ENCODE data around the gene MLIP. TPM values are rescaled to one million over a fixed set of nuclear protein-coding genes. Genes with fewer than 3 reads are reported as not detected.

MLIP gene
- total RNA-seq, 3 donors from 2014 or later (not counting 1 experiment from before 2014, with no cell fraction given), result not detected

DNA sequence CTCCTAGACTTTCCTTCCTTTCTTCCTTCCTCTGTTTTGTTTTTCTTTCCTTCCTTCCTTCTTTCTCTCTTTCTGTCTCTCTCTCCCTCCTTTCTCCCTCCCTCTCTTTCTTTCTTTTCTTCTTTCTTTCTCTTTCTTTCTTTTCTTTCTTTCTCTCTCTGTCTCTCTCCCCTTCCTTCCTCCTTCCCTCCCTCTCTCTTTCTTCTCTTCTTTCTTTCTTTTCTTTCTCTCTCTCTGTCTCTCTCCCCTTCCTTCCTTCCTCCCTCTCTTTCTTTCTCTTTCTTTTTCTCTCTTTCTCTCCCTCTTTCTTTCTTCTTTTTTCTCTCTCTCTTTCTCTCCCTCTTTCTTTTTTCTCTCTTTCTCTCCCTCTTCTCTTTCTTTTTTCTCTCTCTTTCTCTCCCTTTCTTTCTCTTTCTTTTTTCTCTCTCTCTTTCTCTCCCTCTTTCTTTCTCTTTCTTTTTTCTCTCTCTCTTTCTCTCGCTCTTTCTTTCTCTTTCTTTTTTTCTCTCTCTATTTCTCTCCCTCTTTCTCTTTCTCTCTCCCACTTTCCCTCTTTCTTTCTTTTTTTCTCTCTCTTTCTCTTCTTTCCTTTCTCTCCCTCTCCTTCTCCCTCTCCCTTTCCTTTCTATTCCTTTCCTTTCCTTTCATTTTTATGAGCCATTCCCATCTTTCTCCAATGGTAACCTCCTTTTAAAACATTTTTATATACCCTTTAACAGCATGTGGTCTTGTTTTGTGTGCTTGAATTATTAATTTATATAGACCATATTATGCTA, 199.3 kb downstream of the MLIP start:
- H3K27me3 Mint-ChIP-seq (ENCODE audit: low read depth in 2 of 2), result no peaks in the 10 kb centered on the region
- intact Hi-C loops (cut with micrococcal nuclease), result no loop called here
- no peak for ATAC-seq
- H3K27ac Mint-ChIP-seq, result no peak overlapping the region
- TF ChIP-seq, protein P1, sequence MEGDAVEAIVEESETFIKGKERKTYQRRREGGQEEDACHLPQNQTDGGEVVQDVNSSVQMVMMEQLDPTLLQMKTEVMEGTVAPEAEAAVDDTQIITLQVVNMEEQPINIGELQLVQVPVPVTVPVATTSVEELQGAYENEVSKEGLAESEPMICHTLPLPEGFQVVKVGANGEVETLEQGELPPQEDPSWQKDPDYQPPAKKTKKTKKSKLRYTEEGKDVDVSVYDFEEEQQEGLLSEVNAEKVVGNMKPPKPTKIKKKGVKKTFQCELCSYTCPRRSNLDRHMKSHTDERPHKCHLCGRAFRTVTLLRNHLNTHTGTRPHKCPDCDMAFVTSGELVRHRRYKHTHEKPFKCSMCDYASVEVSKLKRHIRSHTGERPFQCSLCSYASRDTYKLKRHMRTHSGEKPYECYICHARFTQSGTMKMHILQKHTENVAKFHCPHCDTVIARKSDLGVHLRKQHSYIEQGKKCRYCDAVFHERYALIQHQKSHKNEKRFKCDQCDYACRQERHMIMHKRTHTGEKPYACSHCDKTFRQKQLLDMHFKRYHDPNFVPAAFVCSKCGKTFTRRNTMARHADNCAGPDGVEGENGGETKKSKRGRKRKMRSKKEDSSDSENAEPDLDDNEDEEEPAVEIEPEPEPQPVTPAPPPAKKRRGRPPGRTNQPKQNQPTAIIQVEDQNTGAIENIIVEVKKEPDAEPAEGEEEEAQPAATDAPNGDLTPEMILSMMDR (IDR thresholded peaks at IDR 0.05), result no peak
- H3K4me3 Mint-ChIP-seq, result no peak overlapping the region
- no peaks in the 10 kb centered on the region for H3K4me1 Mint-ChIP-seq
- Histone ChIP-seq H3K9me3 (ENCODE audit: control insufficient read depth, insufficient read depth, low read length) (no peaks in the 10 kb centered on the region), H3K4me3 (ENCODE audit: low read length) (no peak overlapping the region), H3K27me3 (ENCODE audit: control insufficient read depth, insufficient read depth, low read length) (no peaks in the 10 kb centered on the region), H3K36me3 (ENCODE audit: control insufficient read depth, insufficient read depth, low read length) (no peaks in the 10 kb centered on the region), H3K4me1 (ENCODE audit: control insufficient read depth, insufficient read depth, low read length) (no peaks in the 10 kb centered on the region), H3K27ac (ENCODE audit: low read length) (no peak overlapping the region)
- no peaks in the 10 kb centered on the region for H3K36me3 Mint-ChIP-seq
- WGBS (ENCODE audit: insufficient coverage), result 68% methylated on average over 1 of the region's 1 CpG
- H3K9me3 Mint-ChIP-seq, result peaks cover 11 to 12% of the 10 kb centered on the region in 2 donors
- no peak for DNase-seq

DNA sequence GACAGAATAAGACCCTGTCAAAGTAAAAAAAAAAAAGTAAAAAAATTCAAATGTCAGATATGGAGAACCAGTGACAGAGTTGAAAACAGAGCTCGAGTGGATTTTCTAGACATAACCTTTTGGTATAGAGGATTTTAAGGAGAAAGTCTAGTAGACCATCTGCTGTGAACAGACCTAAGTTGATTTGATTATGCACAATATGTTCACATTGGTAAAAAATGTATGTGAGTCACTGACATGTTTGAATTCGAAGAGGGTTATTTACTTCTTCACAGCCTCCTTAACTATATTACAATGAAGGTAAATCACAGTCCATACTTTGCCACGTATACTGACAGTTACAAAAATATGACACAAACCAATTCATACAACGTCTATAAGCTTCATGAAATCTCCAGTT, 204.4 kb downstream of the MLIP start:
- DNase-seq (no peak), ATAC-seq (no peak)
- H3K9me3 Mint-ChIP-seq, result peaks cover 5 to 7% of the 10 kb centered on the region in 2 donors
- no peak overlapping the region for H3K4me3 Mint-ChIP-seq
- Histone ChIP-seq H3K4me1 (ENCODE audit: control insufficient read depth, insufficient read depth, low read length) (no peaks in the 10 kb centered on the region), H3K27ac (ENCODE audit: low read length) (no peak overlapping the region), H3K36me3 (ENCODE audit: control insufficient read depth, insufficient read depth, low read length) (no peaks in the 10 kb centered on the region), H3K27me3 (ENCODE audit: control insufficient read depth, insufficient read depth, low read length) (no peaks in the 10 kb centered on the region), H3K9me3 (ENCODE audit: control insufficient read depth, insufficient read depth, low read length) (no peaks in the 10 kb centered on the region), H3K4me3 (ENCODE audit: low read length) (no peak overlapping the region)
- no peaks in the 10 kb centered on the region for H3K27me3 Mint-ChIP-seq (ENCODE audit: low read depth in 2 of 2)
- no peak overlapping the region for H3K27ac Mint-ChIP-seq
- TF ChIP-seq, protein P1 (IDR thresholded peaks at IDR 0.05), result no peak
- H3K4me1 Mint-ChIP-seq, result no peaks in the 10 kb centered on the region
- WGBS (ENCODE audit: insufficient coverage), result 78% methylated on average over 3 of the region's 4 CpGs
- no peaks in the 10 kb centered on the region for H3K36me3 Mint-ChIP-seq
- intact Hi-C loops (cut with micrococcal nuclease), result no loop called here

Other genes starting within 250 kb of the MLIP start
- gene TINAG, start 197.0 kb downstream of the MLIP start, total RNA-seq, result not detected